Subcutaneous adipose tissue (tissue), 4 donors: ENCODE measurements around the gene MTRF1. TPM values are rescaled to one million over a fixed set of nuclear protein-coding genes. Genes with fewer than 3 reads are reported as not detected.

Experiments used
- total RNA-seq, 4 donors: library from RNA; depleted of rRNA; stranded (reverse); fragments of >200 nt; gene quantifications; one replicate each; pipeline ENCODE4 v1.1.0, GENCODE V29; 2016
- TF ChIP-seq, protein P1 (sequence below): fragments of 450-650 bp; IDR thresholded peaks from one replicate; pipeline ENCODE4 v1.5.1; 2016; ENCODE audit warnings: low read depth, mild to moderate bottlenecking, control low read depth, antibody characterized with exemption, moderate library complexity

Gene MTRF1
- total RNA-seq, 4 donors from 2014 or later = 10.7 to 13.1 (median 11.6) TPM

DNA sequence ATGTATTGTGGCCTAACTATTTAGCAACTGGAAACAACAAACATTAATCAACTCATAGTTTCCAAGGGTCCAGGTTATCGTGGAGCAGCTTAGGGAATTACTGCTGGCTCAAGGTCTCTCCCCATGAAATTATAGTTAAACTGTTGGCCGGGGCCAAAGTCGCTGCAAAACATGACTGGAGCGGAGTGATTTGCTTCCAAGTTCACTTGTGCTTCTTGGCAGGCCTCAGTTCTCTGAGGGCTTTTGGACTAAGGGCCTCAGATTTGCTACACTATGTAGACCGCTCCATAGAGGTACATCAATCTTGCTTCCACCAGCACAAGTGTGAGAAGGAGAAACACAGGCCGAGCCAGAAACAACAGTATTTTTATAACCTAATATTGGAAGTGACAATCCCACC lies 59.6 kb downstream of the MTRF1 start:
- TF ChIP-seq, protein P1, sequence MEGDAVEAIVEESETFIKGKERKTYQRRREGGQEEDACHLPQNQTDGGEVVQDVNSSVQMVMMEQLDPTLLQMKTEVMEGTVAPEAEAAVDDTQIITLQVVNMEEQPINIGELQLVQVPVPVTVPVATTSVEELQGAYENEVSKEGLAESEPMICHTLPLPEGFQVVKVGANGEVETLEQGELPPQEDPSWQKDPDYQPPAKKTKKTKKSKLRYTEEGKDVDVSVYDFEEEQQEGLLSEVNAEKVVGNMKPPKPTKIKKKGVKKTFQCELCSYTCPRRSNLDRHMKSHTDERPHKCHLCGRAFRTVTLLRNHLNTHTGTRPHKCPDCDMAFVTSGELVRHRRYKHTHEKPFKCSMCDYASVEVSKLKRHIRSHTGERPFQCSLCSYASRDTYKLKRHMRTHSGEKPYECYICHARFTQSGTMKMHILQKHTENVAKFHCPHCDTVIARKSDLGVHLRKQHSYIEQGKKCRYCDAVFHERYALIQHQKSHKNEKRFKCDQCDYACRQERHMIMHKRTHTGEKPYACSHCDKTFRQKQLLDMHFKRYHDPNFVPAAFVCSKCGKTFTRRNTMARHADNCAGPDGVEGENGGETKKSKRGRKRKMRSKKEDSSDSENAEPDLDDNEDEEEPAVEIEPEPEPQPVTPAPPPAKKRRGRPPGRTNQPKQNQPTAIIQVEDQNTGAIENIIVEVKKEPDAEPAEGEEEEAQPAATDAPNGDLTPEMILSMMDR = no peak

DNA sequence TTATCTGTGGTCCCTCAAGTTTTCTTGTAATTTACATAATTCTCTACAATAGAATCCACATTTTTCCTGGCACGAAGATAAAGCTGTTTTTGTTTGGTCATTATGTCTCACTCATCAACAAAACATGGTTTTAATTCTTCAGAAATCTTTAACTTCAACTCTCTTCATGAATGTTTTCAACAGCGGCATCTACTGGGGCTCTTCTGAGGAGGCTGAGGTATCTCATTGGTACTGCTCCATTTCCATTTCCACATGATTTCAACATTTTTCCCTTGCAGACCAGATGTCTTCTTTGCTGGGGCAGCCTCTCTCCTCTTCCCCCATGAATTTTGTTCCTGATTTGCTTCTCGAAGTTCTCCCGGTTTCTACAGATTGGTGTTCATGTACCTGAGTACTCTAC lies 63.2 kb downstream of the MTRF1 start:
- TF ChIP-seq, protein P1 = no peak

GRCh38 chr13:41199526-41199925 lies 63.9 kb downstream of the MTRF1 start:
- TF ChIP-seq, protein P1 = no peak

DNA sequence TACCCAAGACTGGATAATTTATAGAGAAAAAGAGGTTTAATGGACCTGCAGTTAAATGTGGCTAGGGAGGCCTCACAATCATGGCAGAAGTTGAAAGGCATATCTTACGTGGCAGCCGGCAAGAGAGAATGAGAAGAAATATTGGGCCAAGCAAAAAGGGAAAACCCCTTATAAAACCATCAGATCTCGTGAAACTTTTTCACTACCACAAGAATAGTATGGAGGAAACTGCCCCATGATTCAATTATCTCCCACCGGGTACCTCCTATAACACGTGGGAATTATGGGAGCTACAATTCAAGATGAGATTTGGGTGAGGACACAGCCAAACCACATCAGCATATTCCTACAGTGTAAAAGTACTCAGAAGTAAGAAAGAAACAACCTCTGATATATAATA lies 64.3 kb downstream of the MTRF1 start:
- TF ChIP-seq, protein P1 = no peak

DNA sequence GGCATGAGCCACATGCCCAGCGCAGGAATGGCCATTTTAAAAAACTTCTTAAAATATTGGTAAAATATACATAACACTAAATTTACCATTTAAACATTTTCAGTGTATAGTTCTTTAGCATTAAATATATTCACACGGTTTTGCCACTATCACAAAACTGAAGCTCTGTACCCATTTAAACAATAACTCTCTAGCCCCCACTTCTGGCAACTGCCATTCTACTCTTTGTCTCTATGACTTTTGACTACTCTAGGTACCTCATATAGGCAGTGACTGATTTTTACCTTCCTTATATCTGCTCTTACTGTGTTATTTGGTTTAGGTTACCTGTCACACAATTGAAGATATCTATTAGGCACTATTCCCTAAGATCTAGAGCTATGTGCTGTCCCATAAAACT lies 66.8 kb downstream of the MTRF1 start:
- TF ChIP-seq, protein P1 = no peak

DNA sequence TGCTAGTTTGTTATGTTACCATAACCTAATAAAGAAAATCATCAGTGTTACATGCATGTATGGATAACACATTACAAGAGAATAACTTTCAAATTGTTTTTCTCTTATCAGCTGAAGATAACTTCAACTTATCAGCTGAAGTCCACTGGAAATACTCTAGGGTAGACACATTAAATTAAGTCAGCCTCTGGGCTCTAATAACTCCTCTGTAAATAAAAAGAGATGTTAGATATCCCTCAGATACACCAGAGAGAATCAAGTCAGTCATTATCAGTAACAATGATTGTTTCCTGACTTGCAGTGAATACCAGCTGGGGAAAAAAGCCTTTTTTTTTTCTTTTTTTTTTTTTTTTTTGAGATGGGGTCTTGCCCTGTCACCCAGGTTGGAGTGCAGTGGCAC lies 67.4 kb downstream of the MTRF1 start:
- TF ChIP-seq, protein P1 = no peak

DNA sequence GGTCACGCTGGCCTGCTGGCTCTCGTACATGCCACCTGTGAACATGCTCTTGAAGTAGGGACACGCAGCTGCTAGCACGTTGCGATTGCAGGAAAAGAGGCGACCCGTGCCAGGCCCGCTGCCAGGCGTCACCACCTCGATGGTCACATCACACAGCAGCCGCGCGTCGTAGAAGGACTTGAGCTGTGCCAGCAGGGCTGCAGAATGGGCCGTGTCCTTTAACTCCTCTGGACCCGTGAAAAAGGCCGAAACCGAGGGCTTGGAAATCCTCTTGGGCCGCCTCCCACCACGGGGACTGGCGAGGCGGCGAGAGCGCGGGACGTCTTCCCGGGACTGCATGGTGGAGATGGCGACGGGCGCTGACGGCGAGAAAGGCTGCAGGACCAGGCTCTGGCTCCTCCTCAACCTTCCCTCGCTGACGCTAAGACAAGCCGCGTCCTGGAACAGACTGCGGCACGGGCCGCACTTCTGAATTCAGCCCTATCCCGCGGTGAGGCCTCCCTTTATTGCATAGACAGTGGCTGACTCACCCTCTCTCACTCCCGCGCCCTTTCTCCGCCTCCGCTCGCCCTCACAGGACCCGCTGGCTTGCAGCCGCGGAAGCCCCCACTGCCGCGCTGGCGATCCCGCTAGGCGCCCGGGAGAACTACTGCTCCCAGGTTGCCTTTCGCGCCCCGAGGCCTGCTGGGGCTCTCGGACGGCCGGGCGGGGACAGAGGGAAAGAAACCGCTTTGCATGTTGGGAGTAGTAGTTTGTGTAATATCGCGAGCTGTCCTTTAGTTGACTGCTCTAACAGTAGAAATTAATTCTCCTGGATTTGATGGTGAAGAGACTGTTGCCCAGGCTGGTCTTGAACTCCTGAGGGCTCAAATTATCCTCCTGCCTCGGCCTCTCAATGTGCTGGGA lies 69.2 kb downstream of the MTRF1 start, which contains the start of gene KBTBD7:
KBTBD7 (minus strand) TSS at position 651 of the 906 bp plus-strand sequence; CDS start at position 339, 312 bp downstream.
- TF ChIP-seq, protein P1 = no peak
